ENCODE results near the gene SLC9C1. TPM values are rescaled to one million over a fixed set of nuclear protein-coding genes. Genes with fewer than 3 reads are reported as not detected.

Gene SLC9C1
- total and polyA plus RNA-seq, 2 donors (not counting 1 experiment from before 2014, with no cell fraction given) = under 0.01 TPM; not detected in 1

DNA sequence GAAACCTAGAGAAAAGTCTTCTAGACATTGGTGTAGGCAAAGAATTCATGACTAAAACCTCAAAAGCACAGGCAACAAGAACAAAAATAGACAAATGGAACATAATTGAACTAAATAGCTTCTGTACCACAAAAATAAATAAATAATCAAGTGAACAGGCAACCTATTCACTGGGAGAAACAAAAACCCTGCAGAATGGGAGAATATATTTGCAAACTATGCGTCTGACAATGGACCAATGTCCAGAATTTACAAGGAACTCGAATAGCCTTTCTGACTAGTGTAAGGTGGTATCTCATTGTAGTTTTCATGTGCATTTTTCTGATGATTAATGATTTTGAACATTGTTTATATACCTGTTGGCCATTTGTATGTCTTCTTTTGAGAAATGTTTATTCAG lies 124.0 kb downstream of the SLC9C1 start:
- Histone ChIP-seq H3K27ac (ENCODE audit: insufficient read depth, low read length) (no peak overlapping the region), H3K4me2 (ENCODE audit: extremely low read depth, insufficient read depth, low read length) (no peak overlapping the region), H4K20me1 (ENCODE audit: control insufficient read depth, extremely low read depth, insufficient read depth, low read length) (no peaks in the 10 kb centered on the region), H3K27me3 (ENCODE audit: control insufficient read depth, insufficient read depth, low read length) (no peaks in the 10 kb centered on the region), H3K4me1 (ENCODE audit: control insufficient read depth, extremely low read depth, insufficient read depth, low read length) (no peaks in the 10 kb centered on the region), H3K36me3 (ENCODE audit: control insufficient read depth, insufficient read depth, low read length) (no peaks in the 10 kb centered on the region), H2AFZ (ENCODE audit: low read length) (no peak overlapping the region), H3K79me2 (ENCODE audit: control insufficient read depth, insufficient read depth, low read length) (no peaks in the 10 kb centered on the region), H3K4me3 (replicated peaks in 1 of 4; ENCODE audit: control extremely low read depth in 1 of 4, insufficient read depth in 1 of 4, low read depth in 3 of 4, low read length in 4 of 4) (no peak overlapping the region), H3K9ac (ENCODE audit: insufficient read depth, low read length) (no peak overlapping the region), H3K9me3 (ENCODE audit: control insufficient read depth, insufficient read depth, low read depth, low read length) (no peaks in the 10 kb centered on the region)
- DNase-seq (ENCODE audit: low read depth in 2 of 2) = no peak
- TF ChIP-seq, protein P1, sequence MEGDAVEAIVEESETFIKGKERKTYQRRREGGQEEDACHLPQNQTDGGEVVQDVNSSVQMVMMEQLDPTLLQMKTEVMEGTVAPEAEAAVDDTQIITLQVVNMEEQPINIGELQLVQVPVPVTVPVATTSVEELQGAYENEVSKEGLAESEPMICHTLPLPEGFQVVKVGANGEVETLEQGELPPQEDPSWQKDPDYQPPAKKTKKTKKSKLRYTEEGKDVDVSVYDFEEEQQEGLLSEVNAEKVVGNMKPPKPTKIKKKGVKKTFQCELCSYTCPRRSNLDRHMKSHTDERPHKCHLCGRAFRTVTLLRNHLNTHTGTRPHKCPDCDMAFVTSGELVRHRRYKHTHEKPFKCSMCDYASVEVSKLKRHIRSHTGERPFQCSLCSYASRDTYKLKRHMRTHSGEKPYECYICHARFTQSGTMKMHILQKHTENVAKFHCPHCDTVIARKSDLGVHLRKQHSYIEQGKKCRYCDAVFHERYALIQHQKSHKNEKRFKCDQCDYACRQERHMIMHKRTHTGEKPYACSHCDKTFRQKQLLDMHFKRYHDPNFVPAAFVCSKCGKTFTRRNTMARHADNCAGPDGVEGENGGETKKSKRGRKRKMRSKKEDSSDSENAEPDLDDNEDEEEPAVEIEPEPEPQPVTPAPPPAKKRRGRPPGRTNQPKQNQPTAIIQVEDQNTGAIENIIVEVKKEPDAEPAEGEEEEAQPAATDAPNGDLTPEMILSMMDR (conservative IDR thresholded peaks at IDR 0.05 in 1 of 2, IDR thresholded peaks at IDR 0.05 in 1 of 2; ENCODE audit: low read depth in 1 of 2, low read length in 2 of 2) = no peak
- TF ChIP-seq EZH2 (IDR thresholded peaks at IDR 0.05; ENCODE audit: low read length, missing control alignments) = no peak

DNA sequence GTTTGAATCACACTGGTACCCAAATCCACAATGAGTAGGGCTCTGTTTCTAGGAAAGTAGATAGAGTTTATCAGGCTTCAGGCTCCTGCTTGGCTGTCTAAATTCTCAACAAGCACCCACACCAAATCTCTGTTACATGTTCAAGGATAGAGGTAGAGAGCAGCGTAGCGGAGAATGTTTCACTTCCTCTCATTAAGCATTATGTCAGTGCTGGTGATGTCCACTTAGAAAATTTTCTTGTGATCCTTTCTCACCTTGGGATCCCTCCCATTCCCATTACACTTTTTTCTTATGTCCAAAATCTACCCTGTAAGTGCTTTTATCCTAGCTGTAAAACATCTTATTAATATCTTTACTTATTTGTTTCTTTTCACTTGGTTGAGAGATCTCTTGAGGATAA lies 126.3 kb downstream of the SLC9C1 start:
- H3K27ac ChIP-seq (ENCODE audit: insufficient read depth, low read length) = no peak overlapping the region
- H3K36me3 ChIP-seq (ENCODE audit: control insufficient read depth, insufficient read depth, low read length) = no peaks in the 10 kb centered on the region
- no peak for DNase-seq (ENCODE audit: low read depth in 2 of 2)
- H3K79me2 ChIP-seq (ENCODE audit: control insufficient read depth, insufficient read depth, low read length) = no peaks in the 10 kb centered on the region
- no peaks in the 10 kb centered on the region for H4K20me1 ChIP-seq (ENCODE audit: control insufficient read depth, extremely low read depth, insufficient read depth, low read length)
- H3K9ac ChIP-seq (ENCODE audit: insufficient read depth, low read length) = no peak overlapping the region
- no peaks in the 10 kb centered on the region for H3K4me1 ChIP-seq (ENCODE audit: control insufficient read depth, extremely low read depth, insufficient read depth, low read length)
- no peaks in the 10 kb centered on the region for H3K9me3 ChIP-seq (ENCODE audit: control insufficient read depth, insufficient read depth, low read depth, low read length)
- H3K27me3 ChIP-seq (ENCODE audit: control insufficient read depth, insufficient read depth, low read length) = no peaks in the 10 kb centered on the region
- TF ChIP-seq, protein P1 (conservative IDR thresholded peaks at IDR 0.05 in 1 of 2, IDR thresholded peaks at IDR 0.05 in 1 of 2; ENCODE audit: low read depth in 1 of 2, low read length in 2 of 2) = no peak
- TF ChIP-seq EZH2 (IDR thresholded peaks at IDR 0.05; ENCODE audit: low read length, missing control alignments) = no peak
- no peak overlapping the region for H2AFZ ChIP-seq (ENCODE audit: low read length)
- H3K4me3 ChIP-seq (replicated peaks in 1 of 4; ENCODE audit: control extremely low read depth in 1 of 4, insufficient read depth in 1 of 4, low read depth in 3 of 4, low read length in 4 of 4) = no peak overlapping the region
- no peak overlapping the region for H3K4me2 ChIP-seq (ENCODE audit: extremely low read depth, insufficient read depth, low read length)

DNA sequence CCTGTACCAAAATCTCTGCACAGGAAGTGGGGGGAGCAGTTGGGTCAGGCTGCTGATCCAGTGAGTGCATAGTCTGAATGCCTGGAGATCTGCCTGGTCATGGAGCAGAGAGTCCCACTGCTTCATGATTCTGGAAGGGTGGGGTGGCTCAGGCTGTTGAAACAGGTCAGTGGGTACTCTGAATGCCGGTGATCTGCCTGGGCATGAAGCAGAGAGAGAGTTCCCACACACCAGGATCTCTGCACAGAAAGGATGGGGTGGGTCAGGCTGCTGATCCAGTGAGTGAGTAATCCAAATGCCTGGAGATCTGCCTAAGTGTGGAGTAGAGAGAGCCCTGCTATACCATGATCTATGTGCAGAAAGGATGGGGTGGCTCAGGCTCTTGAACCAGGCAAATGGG lies 144.9 kb downstream of the SLC9C1 start:
- Histone ChIP-seq H3K27ac (ENCODE audit: insufficient read depth, low read length) (no peak overlapping the region), H3K27me3 (ENCODE audit: control insufficient read depth, insufficient read depth, low read length) (no peaks in the 10 kb centered on the region), H3K79me2 (ENCODE audit: control insufficient read depth, insufficient read depth, low read length) (no peaks in the 10 kb centered on the region), H4K20me1 (ENCODE audit: control insufficient read depth, extremely low read depth, insufficient read depth, low read length) (no peaks in the 10 kb centered on the region), H3K4me3 (replicated peaks in 1 of 4; ENCODE audit: control extremely low read depth in 1 of 4, insufficient read depth in 1 of 4, low read depth in 3 of 4, low read length in 4 of 4) (no peak overlapping the region), H2AFZ (ENCODE audit: low read length) (no peak overlapping the region), H3K9ac (ENCODE audit: insufficient read depth, low read length) (no peak overlapping the region), H3K4me1 (ENCODE audit: control insufficient read depth, extremely low read depth, insufficient read depth, low read length) (no peaks in the 10 kb centered on the region), H3K9me3 (ENCODE audit: control insufficient read depth, insufficient read depth, low read depth, low read length) (no peaks in the 10 kb centered on the region), H3K4me2 (ENCODE audit: extremely low read depth, insufficient read depth, low read length) (no peak overlapping the region), H3K36me3 (ENCODE audit: control insufficient read depth, insufficient read depth, low read length) (no peaks in the 10 kb centered on the region)
- no peak for DNase-seq (ENCODE audit: low read depth in 2 of 2)
- no peak for TF ChIP-seq EZH2 (IDR thresholded peaks at IDR 0.05; ENCODE audit: low read length, missing control alignments)
- TF ChIP-seq, protein P1 (conservative IDR thresholded peaks at IDR 0.05 in 1 of 2, IDR thresholded peaks at IDR 0.05 in 1 of 2; ENCODE audit: low read depth in 1 of 2, low read length in 2 of 2) = no peak
